WTC11 (cell line): ENCODE data around the gene ENPP6. TPM values are rescaled to one million over a fixed set of nuclear protein-coding genes. Genes with fewer than 3 reads are reported as not detected.

Experiments
- ATAC-seq: fragments of 200-7000 bp; cut with Tn5 transposase; 2 replicates; pipeline ENCODE4 v1.10.0; 2021; ENCODE audit warnings: mild to moderate bottlenecking, moderate library complexity
- CTCF ChIA-PET: fragments of 300-600 bp; sonication (Branson Sonifier 250); formaldehyde crosslinking; loops from one replicate; lab custom pipeline; 2021; ENCODE audit warnings: antibody characterized with exemption; lab: Charles Lee
- POLR2A ChIA-PET: fragments of 350-600 bp; sonication (Branson Sonifier 250); formaldehyde crosslinking; loops from one replicate; lab custom pipeline; 2021; ENCODE audit warnings: antibody characterized with exemption; lab: Charles Lee
- DNase-seq: peaks from one replicate; pipeline ENCODE4 v3.0.0; 2021; ENCODE audit warnings: low spot score
- H3K27ac Mint-ChIP-seq: 2 replicates; pipeline ENCODE4 v1.8.0; 2021; ENCODE audit warnings: mixed read lengths
- H3K27me3 Mint-ChIP-seq: 2 replicates; pipeline ENCODE4 v1.8.0; 2021; ENCODE audit warnings: low read depth, mild to moderate bottlenecking, moderate library complexity, mixed read lengths
- H3K36me3 Mint-ChIP-seq: 2 replicates; pipeline ENCODE4 v1.8.0; 2021; ENCODE audit warnings: mixed read lengths
- H3K4me1 Mint-ChIP-seq: 2 replicates; pipeline ENCODE4 v1.8.0; 2022; ENCODE audit warnings: mixed read lengths
- H3K4me3 Mint-ChIP-seq: 2 replicates; pipeline ENCODE4 v1.8.0; 2021; ENCODE audit warnings: mild to moderate bottlenecking, moderate library complexity, mixed read lengths
- H3K9me3 Mint-ChIP-seq: 2 replicates; pipeline ENCODE4 v1.8.0; 2021; ENCODE audit warnings: mixed read lengths
- ARID4B ChIP-seq: sonication (generic); formaldehyde crosslinking; IDR thresholded peaks from 2 replicates; pipeline ENCODE4 v1.8.0; 2023; ENCODE audit warnings: missing genetic modification reagents, mild to moderate bottlenecking, borderline replicate concordance
- ATF3 ChIP-seq: sonication (generic); formaldehyde crosslinking; conservative IDR thresholded peaks from 2 replicates; pipeline ENCODE4 v1.8.1; 2022; ENCODE audit warnings: mild to moderate bottlenecking, missing genetic modification reagents
- CTCF ChIP-seq: fragments of 200-600 bp; IDR thresholded peaks from 2 replicates; pipeline ENCODE4 v1.8.0; 2022; ENCODE audit warnings: antibody characterized with exemption
- ERG ChIP-seq: fragments of 250-450 bp; sonication (Bioruptor Pico); IDR thresholded peaks from 2 replicates; pipeline ENCODE4 v1.8.0; 2021; ENCODE audit warnings: mild to moderate bottlenecking
- FOXP1 ChIP-seq: sonication (generic); formaldehyde crosslinking; IDR thresholded peaks from 2 replicates; pipeline ENCODE4 v1.8.0; 2022; ENCODE audit warnings: missing genetic modification reagents, mild to moderate bottlenecking, moderate library complexity, borderline replicate concordance
- GTF2I ChIP-seq: fragments of 250-450 bp; sonication (Bioruptor Pico); conservative IDR thresholded peaks from 2 replicates; pipeline ENCODE4 v1.4.0; 2021; ENCODE audit warnings: mild to moderate bottlenecking
- HMGA2 ChIP-seq: fragments of 250-450 bp; sonication (Bioruptor Pico); IDR thresholded peaks from 2 replicates; pipeline ENCODE4 v1.4.0; 2021; ENCODE audit warnings: mild to moderate bottlenecking, moderate library complexity
- MLX ChIP-seq: sonication (generic); formaldehyde crosslinking; IDR thresholded peaks from 2 replicates; pipeline ENCODE4 v1.8.1; 2023; ENCODE audit warnings: mild to moderate bottlenecking, missing genetic modification reagents, moderate library complexity
- MYBL2 ChIP-seq: sonication (generic); formaldehyde crosslinking; IDR thresholded peaks from 2 replicates; pipeline ENCODE4 v1.8.1; 2023; ENCODE audit warnings: mild to moderate bottlenecking, moderate library complexity, missing genetic modification reagents
- PRRX2 ChIP-seq: fragments of 250-450 bp; sonication (Bioruptor Pico); IDR thresholded peaks from 2 replicates; pipeline ENCODE4 v1.8.0; 2021; ENCODE audit warnings: mild to moderate bottlenecking
- SP1 ChIP-seq: sonication (generic); formaldehyde crosslinking; conservative IDR thresholded peaks from 2 replicates; pipeline ENCODE4 v1.8.1; 2022; ENCODE audit warnings: missing genetic modification reagents
- TEAD1 ChIP-seq: sonication (generic); formaldehyde crosslinking; IDR thresholded peaks from 2 replicates; pipeline ENCODE4 v1.8.0; 2022; ENCODE audit warnings: mild to moderate bottlenecking, missing genetic modification reagents
- TEAD4 ChIP-seq: sonication (generic); formaldehyde crosslinking; IDR thresholded peaks from 2 replicates; pipeline ENCODE4 v1.8.0; 2022; ENCODE audit warnings: mild to moderate bottlenecking, missing genetic modification reagents
- ZNF232 ChIP-seq: sonication (generic); formaldehyde crosslinking; IDR thresholded peaks from 2 replicates; pipeline ENCODE4 v1.8.0; 2022; ENCODE audit warnings: mild to moderate bottlenecking, missing genetic modification reagents
- ZNF317 ChIP-seq: sonication (generic); formaldehyde crosslinking; IDR thresholded peaks from 2 replicates; pipeline ENCODE4 v1.8.1; 2023; ENCODE audit warnings: low read depth, mild to moderate bottlenecking, moderate library complexity, missing genetic modification reagents, borderline replicate concordance
- ZNF396 ChIP-seq: fragments of 250-450 bp; sonication (Bioruptor Pico); IDR thresholded peaks from 2 replicates; pipeline ENCODE4 v1.8.0; 2021; ENCODE audit warnings: mild to moderate bottlenecking, moderate library complexity, borderline replicate concordance
- ZNF425 ChIP-seq: fragments of 250-450 bp; sonication (Bioruptor Pico); conservative IDR thresholded peaks from 2 replicates; pipeline ENCODE4 v1.9.0; 2021; ENCODE audit warnings: mild to moderate bottlenecking
- total RNA-seq: library from RNA; stranded (reverse); gene quantifications from 3 replicates; pipeline ENCODE4 v1.2.3, GENCODE V29; 2021

The ENPP6 gene
- total RNA-seq, 1 experiment from 2014 or later: 0.09 TPM

- no peak overlapping the region for H3K27ac Mint-ChIP-seq
- no peak overlapping the region for H3K4me3 Mint-ChIP-seq
- ChIA-PET CTCF (interaction anchor here (1.2 to 2.2 kb wide), 2 partner anchors 11 to 28 kb away, joined by 3 to 10 read pairs; no protein-coding TSS in a partner anchor), POLR2A (no interaction called here)
- no peaks in the 10 kb centered on the region for H3K4me1 Mint-ChIP-seq
- H3K36me3 Mint-ChIP-seq: peaks cover 25% of the 10 kb centered on the region
- peaks cover 32% of the 10 kb centered on the region for H3K9me3 Mint-ChIP-seq
- TF ChIP-seq ZNF425 (CRISPR knock-in tag) (no peak), ATF3 (CRISPR knock-in tag) (no peak), ARID4B (CRISPR knock-in tag) (no peak), CTCF (no peak), ERG (CRISPR knock-in tag) (no peak), ZNF396 (CRISPR knock-in tag) (no peak), PRRX2 (CRISPR knock-in tag) (no peak), SP1 (CRISPR knock-in tag) (no peak), GTF2I (CRISPR knock-in tag) (no peak), ZNF232 (CRISPR knock-in tag) (no peak), TEAD1 (CRISPR knock-in tag) (no peak), ZNF317 (no peak), FOXP1 (CRISPR knock-in tag) (no peak), MYBL2 (CRISPR knock-in tag) (no peak), HMGA2 (CRISPR knock-in tag) (no peak), MLX (CRISPR knock-in tag) (no peak), TEAD4 (CRISPR knock-in tag) (no peak)
- ATAC-seq (no peak), DNase-seq (no peak)
- peaks cover 9% of the 10 kb centered on the region for H3K27me3 Mint-ChIP-seq
Measured at GRCh38 chr4:184252136-184253071, 34.7 kb upstream of the ENPP6 start.
